KBM-7 (cell line): Measurements from ENCODE around the gene LYPD6.

Experiments
- DNase-seq: peaks from one replicate; pipeline ENCODE4 v3.0.0-alpha.2; 2015
- in situ Hi-C: fragments of 300-500 bp; cut with MboI; formaldehyde crosslinking; loops from 2 replicates; pipeline ENCODE4 v1.14.3; 2020; ENCODE audit warnings: low sequenced_read_pairs, low pct_unique_long_range_greater_than_20kb, mixed read lengths

Gene LYPD6

DNA sequence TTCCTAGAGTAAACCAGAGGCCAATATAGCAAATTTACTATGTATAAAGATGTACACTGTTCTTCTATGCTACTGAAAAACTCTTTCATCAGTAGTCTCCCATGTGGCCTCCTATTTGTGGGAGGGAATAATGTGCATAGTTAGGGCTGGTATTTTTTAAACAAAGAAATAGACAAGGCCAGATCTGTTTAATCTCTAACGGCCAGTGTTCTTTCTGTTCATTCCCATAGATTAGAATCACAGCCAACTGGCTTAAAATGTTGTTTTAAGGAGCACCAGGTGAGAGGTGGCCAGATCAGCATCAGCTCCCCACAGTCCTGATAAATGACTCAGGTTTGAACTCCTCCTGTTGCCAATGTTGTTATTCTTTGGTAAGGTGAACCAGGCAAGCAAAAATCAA lies 12.1 kb downstream of the LYPD6 start:
- in situ Hi-C loops, result no loop called here
- DNase-seq, result no peak

DNA sequence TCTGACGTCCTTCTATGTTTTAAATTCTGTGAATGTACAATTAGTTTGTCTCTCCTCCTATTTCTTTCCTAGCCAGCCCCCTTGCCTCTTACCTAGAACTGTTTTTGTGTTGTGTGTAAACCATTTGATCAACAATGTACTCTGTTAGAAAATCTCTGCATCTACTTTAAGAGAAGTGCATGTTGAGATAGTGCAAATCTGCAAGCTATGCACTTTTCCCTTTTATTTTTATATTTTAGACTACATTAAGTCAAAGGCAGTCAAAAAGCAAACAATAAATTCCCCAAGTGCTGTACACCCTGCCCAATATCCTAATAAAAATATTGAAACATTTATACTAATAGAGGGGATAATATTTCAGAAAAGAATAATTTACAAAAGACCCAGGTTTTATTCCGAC lies 13.7 kb downstream of the LYPD6 start:
- in situ Hi-C loops, result no loop called here
- no peak for DNase-seq

DNA sequence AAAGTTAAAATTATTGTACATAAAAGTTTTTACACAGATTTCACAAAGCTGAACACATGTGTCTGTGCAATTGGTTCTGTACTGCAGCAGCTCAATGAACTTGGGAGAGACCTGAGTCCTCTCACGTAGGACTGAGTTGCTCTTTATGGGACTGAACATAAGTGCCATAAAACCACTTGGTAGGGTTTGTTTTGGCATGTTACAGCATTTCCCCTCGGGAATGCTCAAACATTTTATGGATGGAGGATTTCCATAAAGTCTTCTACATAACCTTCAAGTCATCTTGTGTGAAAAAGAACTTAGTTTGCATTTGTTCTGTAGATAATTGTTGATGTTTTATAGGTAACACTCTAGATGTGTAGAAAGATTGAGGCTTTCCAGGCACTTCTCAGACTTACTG lies 15.9 kb downstream of the LYPD6 start:
- no peak for DNase-seq
- in situ Hi-C loops, result no loop called here

DNA sequence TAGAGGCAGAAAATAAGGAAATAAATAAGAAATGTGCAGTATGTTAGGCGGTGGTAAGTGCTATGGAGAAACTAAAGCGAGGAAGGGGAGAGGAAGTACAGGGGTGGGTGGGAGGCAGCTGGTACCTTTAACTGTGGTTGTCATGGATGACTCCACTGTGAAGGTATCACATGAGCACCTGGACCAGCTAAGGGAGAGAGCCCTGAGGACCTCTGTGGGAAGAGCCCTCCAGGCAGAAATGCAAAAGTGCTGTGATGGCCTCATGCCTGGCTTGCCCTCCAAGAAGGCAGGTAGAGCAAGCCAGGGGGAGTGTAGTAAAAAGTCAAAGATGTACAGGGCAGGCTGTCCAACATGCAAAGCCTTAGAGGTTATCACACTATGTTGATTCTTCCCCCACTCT lies 17.9 kb downstream of the LYPD6 start:
- in situ Hi-C loops, result no loop called here
- DNase-seq, result no peak

DNA sequence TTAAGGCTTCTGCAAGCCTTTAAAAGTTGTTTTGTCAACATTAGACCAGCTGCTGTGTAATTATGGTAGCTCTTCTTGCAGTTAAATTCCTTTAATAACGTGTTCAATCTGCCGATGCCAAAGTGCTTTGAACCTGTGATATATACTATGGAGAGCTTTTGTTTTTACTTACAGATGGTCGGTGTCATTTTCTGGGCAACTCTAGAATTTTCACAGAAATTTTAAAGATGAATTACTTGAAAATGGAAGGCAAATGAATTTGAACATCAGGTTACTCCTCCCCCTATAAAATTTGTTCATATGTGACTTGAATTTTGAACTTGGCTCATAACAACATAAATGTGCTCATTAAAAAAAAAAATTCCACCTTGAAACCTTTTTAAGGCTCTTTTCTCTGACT lies 23.0 kb downstream of the LYPD6 start:
- in situ Hi-C loops, result no loop called here
- no peak for DNase-seq

DNA sequence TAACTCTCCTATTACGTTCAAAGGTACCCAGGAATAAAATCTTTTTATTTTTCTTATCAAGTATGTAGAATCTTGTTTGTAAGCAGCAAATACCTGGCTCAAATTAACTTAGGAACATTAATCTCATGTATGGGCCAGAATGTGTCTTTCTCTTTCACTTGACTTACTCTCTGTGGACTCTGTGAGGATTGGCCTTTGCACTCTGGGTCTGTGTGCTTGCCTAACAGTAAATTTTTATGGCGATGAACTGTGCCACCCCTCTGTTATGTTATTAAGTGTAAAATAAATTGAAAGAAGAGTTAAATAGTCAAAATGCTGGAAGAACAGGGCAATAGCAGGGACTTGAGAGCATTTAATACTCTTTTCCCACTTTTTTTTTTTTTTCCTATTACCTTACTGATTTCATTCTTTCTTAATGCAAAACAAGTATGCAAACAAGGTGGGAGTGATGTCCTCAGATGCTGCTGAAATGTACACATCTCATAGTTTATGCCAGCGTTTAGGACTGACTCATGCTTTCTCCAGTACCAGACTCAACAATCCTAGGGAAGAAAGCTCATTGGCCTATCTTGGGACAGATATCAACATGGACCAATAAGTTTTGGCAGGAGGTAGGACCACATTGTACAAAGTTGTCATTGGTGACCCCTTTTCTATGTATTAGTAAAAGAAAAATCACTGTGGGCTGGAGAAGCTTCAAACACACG lies 25.5 kb downstream of the LYPD6 start:
- DNase-seq, result no peak
- in situ Hi-C loops, result no loop called here

DNA sequence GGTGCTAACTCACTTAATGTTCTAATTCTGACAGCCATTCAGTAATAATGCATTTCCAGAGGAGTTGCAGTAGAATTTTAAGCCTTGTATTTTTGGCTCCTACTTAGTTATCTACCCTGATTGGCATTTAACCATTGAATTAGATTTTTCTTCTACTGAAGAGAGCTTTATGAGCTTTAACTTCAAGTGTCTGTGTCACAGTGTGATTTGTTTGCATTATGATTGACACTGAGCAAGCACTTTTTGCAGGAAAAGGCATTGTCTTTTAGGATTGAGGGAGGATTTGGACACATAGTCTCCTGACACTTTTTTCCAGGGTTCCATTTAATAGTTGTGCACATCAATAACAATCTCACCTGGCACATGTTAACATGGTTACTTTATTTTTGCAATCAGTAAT lies 26.7 kb downstream of the LYPD6 start:
- no peak for DNase-seq
- in situ Hi-C loops, result no loop called here

DNA sequence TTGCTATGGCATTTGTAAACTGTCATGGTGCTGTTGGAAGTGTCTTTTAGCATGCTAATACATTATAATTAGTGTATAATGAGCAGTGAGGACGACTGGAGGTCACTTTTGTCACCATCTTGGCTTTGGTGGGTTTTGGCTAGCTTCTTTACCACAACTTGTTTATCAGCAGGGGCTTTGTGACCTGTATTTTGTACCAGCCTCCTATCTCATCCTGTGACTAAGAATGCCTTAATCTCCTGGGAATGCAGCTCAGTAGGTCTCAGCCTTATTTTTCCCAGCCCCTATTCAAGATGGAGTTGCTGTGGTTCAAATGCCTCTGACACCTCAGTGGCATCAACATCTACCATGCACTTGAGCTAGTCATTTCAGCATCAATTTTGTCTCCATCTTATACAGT lies 29.7 kb downstream of the LYPD6 start:
- DNase-seq, result no peak
- in situ Hi-C loops, result no loop called here

- DNase-seq, result no peak
- in situ Hi-C loops, result no loop called here
These were observed 33.6 kb downstream of the LYPD6 start for GRCh38 chr2:149363958-149364357.

DNA sequence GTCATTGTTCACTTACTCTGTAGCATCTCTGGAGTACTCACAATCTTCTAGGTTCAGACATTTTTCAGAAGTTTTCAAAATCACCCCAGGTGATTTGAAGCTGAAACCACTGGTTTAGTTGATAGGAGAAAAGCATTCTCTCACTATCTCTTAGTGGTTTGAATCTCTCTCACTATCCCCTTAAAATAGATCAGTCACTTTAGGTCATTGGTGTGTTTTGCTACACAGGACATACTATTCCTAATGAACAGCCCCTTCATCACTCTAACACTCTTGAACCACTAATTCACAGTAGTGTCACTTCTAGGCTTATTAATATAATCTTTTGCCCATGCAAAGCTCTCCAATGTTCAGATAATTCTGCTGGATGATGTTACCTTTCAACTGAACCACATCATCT lies 34.5 kb downstream of the LYPD6 start:
- in situ Hi-C loops, result no loop called here

GRCh38 chr2:149365931-149366583 lies 35.7 kb downstream of the LYPD6 start:
- DNase-seq, result no peak
- in situ Hi-C loops, result no loop called here

More for the DNA sequence above, 34.5 kb downstream of the LYPD6 start:
- no peak for DNase-seq

DNA sequence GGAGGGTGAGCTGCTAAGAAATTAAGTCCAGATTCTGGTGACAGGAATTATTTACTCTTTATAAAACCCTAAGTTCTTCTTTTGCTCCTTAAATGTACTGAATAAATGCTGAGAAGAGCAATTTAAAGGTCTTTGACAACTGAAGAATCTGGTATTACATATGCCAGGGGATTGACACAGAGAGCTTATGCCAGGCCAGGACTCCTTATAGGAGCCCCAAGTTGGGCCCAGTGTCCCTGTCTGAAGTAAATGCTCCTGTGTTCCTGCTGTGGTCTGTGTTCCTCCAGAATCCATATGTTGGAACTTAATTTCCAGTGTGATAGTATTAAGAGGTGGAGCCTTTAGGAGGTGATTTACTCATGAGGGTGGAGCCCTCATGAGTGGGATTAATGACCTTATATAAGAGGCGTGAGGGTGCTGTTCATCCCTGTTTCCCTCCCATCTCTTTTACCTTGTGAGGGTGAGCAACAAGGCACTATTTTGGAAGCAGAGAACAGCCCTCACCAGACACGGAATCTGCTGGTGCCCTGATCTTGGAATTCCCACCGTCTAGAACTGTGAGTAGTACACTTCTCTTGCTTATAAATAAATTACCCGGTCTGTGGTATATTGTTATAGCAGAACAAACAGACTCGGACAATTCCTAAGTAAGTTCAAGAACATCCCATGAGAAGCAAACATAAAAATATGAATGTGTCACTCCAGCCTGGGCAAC lies 39.8 kb downstream of the LYPD6 start:
- DNase-seq, result no peak
- in situ Hi-C loops, result no loop called here

GRCh38 chr2:149371476-149371875 lies 41.1 kb downstream of the LYPD6 start:
- DNase-seq, result no peak

DNA sequence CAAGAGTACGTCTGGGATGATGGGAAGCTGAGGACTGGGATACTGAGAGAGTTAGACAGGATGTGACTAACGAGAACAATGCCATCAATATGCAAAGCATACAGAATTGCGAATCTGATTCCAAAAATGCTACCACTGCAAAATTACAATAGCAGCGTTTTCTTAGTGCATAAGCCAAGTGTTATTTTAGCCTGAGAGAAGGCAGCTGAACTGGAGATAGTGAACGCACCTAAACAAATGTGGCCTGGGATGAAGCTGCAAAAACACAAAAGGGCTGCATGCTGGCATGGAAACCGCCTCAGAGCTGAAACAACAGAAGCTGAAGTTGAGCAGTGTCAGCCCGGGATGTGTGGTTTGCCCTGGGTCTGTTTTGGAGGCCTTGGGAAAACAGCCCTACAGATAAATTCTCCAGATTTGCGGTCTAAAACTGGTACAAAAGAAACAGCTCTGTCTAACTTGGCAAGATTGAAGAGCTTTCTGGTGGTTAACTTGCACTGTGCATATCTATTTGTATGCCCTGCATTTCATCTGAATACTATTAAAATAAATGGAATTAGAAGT lies 45.5 kb downstream of the LYPD6 start:
- in situ Hi-C loops, result no loop called here
- no peak for DNase-seq

More at GRCh38 chr2:149371476-149371875, 41.1 kb downstream of the LYPD6 start:
- in situ Hi-C loops, result no loop called here

DNA sequence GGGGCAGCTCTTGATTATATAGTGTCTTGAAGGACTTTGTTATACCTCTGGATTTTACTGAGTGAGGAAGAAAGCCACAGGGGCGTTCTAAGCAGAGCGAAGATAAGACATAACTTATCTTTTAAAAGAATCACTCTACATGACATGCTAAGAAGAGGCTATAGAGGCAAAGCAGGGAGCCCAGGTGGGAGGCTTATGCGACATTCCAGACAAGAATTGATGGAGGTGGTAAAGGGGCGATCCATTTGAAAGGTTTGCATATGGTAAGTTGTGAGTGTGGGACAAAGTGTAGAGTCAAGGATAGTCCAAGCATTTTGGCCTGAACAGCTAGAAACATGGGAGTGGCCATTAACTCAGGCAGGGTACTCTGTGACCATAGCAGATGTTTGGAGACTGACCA lies 49.8 kb downstream of the LYPD6 start:
- in situ Hi-C loops, result no loop called here
- no peak for DNase-seq

DNA sequence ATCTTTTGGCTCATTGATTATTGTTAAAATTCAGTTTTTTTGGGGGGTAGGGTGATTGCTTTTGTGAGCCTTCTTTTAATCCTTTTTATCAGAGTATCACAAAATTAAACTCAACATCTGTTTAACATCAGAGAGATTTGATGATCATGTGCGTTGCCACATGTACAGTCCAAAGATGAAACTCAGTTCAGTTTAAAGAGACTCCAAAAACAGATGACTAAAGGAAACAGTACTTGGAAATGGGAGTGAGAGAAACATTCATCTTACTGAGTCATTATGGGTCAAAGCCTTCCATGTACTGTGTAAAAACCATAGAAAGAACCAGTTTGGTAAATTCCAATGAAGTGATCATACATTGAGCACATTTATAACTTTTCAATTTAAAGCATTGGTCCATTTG lies 53.0 kb downstream of the LYPD6 start:
- DNase-seq, result no peak
- in situ Hi-C loops, result no loop called here

DNA sequence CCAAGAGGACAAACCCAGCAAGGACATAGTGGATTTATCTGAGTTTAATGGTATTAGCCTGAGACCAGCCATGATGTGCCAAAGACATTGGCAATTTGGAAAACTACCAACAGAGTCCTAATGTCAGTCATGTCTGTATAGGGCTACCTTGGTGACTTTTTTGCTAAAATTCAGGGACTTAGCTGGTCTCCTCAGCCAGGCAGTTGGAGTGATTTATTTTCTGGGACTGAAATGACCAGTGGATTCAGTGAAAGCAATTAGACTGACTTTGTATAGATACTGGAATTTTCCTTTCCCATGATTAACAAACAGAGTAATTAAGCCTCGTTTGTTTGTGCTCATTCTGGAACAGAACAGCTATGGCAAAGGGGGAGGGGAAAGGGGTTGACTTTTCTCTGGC lies 55.0 kb downstream of the LYPD6 start:
- DNase-seq, result no peak
- in situ Hi-C loops, result no loop called here

- no peak for DNase-seq
- in situ Hi-C loops, result no loop called here
These were observed 57.0 kb downstream of the LYPD6 start for GRCh38 chr2:149387411-149387810.

- no peak for DNase-seq
- in situ Hi-C loops, result no loop called here
These were observed 57.9 kb downstream of the LYPD6 start for GRCh38 chr2:149388120-149388816.
